ENCODE results near the gene VAPB. TPM values are rescaled to one million over a fixed set of nuclear protein-coding genes. Genes with fewer than 3 reads are reported as not detected.
A peak's percentile ranks its signal among the peaks of the same experiment; 100 is the strongest.

The VAPB gene
- polyA plus RNA-seq, 1 donor (not counting 4 experiments of a cell fraction or from before 2014, with no cell fraction given): 38.0 TPM

DNA sequence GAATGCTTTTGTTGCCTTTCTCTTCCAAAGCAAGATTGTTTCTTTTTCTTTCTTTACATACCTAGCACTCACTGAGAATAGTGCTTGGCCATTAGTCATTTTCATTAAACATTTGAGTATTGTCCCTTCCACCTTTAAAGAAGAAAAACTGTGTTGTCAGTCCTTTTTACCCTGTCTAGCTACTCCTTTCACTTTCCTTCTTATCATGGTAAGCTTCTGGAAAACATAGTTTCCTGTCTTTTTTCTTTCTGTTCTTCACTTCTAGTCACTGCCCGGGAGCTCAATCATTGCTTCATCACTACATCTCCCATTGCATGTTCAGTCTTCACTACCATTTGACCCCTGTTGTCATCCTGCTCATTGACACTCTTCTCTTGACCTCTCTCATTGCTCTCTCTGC is 12.1 kb downstream of the VAPB start:
- Histone ChIP-seq H3K9me1 (ENCODE audit: control insufficient read depth, extremely low read depth, insufficient read depth, low read length) (peaks cover 4% of the 10 kb centered on the region), H3K27me3 (ENCODE audit: control insufficient read depth, extremely low read depth, insufficient read depth, low read length) (no peaks in the 10 kb centered on the region), H3K4me2 (ENCODE audit: control insufficient read depth, extremely low read depth, insufficient read depth, low read depth, low read length) (no peak overlapping the region), H3K36me3 (ENCODE audit: control insufficient read depth in 2 of 2, extremely low read depth in 1 of 2, insufficient read depth in 2 of 2, low read length in 2 of 2) (no peaks in the 10 kb centered on the region), H3K27ac (ENCODE audit: control insufficient read depth, insufficient read depth, low read length) (no peak overlapping the region), H3K79me2 (ENCODE audit: control insufficient read depth, insufficient read depth, low read length) (peaks cover 96% of the 10 kb centered on the region), H4K20me1 (ENCODE audit: control insufficient read depth, extremely low read depth, insufficient read depth, low read length) (peaks cover 15% of the 10 kb centered on the region), H2AFZ (ENCODE audit: control insufficient read depth, low read length) (no peak overlapping the region), H3K9me3 (ENCODE audit: control insufficient read depth, low read depth, low read length) (no peaks in the 10 kb centered on the region), H3K4me1 (ENCODE audit: control insufficient read depth, extremely low read depth, insufficient read depth, low read length) (peaks cover 17% of the 10 kb centered on the region), H3K4me3 (ENCODE audit: control insufficient read depth in 2 of 3, extremely low read depth in 1 of 3, insufficient read depth in 2 of 3, low read depth in 1 of 3, low read length in 3 of 3) (no peak overlapping the region), H3K9ac (ENCODE audit: control insufficient read depth, extremely low read depth, insufficient read depth, low read length) (no peak overlapping the region)
- FAIRE-seq (no peak), DNase-seq (ENCODE audit: low read depth, low spot score) (no peak)
- TF ChIP-seq, protein P1, sequence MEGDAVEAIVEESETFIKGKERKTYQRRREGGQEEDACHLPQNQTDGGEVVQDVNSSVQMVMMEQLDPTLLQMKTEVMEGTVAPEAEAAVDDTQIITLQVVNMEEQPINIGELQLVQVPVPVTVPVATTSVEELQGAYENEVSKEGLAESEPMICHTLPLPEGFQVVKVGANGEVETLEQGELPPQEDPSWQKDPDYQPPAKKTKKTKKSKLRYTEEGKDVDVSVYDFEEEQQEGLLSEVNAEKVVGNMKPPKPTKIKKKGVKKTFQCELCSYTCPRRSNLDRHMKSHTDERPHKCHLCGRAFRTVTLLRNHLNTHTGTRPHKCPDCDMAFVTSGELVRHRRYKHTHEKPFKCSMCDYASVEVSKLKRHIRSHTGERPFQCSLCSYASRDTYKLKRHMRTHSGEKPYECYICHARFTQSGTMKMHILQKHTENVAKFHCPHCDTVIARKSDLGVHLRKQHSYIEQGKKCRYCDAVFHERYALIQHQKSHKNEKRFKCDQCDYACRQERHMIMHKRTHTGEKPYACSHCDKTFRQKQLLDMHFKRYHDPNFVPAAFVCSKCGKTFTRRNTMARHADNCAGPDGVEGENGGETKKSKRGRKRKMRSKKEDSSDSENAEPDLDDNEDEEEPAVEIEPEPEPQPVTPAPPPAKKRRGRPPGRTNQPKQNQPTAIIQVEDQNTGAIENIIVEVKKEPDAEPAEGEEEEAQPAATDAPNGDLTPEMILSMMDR (optimal IDR thresholded peaks at IDR 0.05 in 1 of 3, IDR thresholded peaks at IDR 0.05 in 1 of 3, conservative IDR thresholded peaks at IDR 0.05 in 1 of 3; ENCODE audit: extremely low read depth in 1 of 3, insufficient read depth in 2 of 3, low read length in 3 of 3): no peak
- no peak for TF ChIP-seq EZH2 (IDR thresholded peaks at IDR 0.05; ENCODE audit: low read length)
- dilution Hi-C loops (cut with MboI; ENCODE audit: extremely low pct_ligation_motif_present, low sequenced_read_pairs): no loop called here

DNA sequence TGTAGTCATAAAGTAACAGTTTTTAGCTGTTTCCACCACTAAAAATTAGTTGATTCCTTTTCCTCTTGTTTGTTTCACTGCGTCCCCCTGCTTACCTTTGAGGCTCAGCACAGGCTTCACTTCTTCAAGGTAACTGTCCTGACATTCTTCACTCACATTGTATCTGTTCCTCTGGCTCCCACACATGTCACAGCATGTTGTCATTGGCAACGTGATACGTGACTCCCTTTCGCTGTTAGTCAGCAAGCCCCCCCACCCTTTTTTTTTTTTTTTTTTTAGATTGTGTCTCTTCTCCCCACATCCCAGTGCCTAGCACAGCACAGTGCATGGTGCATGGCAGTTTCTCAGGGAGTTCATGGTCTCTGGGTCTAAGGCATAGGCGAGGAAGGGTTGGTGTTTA is 13.3 kb downstream of the VAPB start:
- H3K4me3 ChIP-seq (ENCODE audit: control insufficient read depth in 2 of 3, extremely low read depth in 1 of 3, insufficient read depth in 2 of 3, low read depth in 1 of 3, low read length in 3 of 3): no peak overlapping the region
- peaks cover 22% of the 10 kb centered on the region for H4K20me1 ChIP-seq (ENCODE audit: control insufficient read depth, extremely low read depth, insufficient read depth, low read length)
- DNase-seq (ENCODE audit: low read depth, low spot score): peak; percentile 40
- peak; percentile 56 for FAIRE-seq
- H3K4me2 ChIP-seq (ENCODE audit: control insufficient read depth, extremely low read depth, insufficient read depth, low read depth, low read length): peak overlapping the region; percentile 51
- no peak overlapping the region for H2AFZ ChIP-seq (ENCODE audit: control insufficient read depth, low read length)
- no peak overlapping the region for H3K9ac ChIP-seq (ENCODE audit: control insufficient read depth, extremely low read depth, insufficient read depth, low read length)
- no peak overlapping the region for H3K27ac ChIP-seq (ENCODE audit: control insufficient read depth, insufficient read depth, low read length)
- TF ChIP-seq, protein P1 (optimal IDR thresholded peaks at IDR 0.05 in 1 of 3, IDR thresholded peaks at IDR 0.05 in 1 of 3, conservative IDR thresholded peaks at IDR 0.05 in 1 of 3; ENCODE audit: extremely low read depth in 1 of 3, insufficient read depth in 2 of 3, low read length in 3 of 3): no peak
- no peak for TF ChIP-seq EZH2 (IDR thresholded peaks at IDR 0.05; ENCODE audit: low read length)
- H3K9me1 ChIP-seq (ENCODE audit: control insufficient read depth, extremely low read depth, insufficient read depth, low read length): peaks cover 4% of the 10 kb centered on the region
- H3K36me3 ChIP-seq (ENCODE audit: control insufficient read depth in 2 of 2, extremely low read depth in 1 of 2, insufficient read depth in 2 of 2, low read length in 2 of 2): no peaks in the 10 kb centered on the region
- peaks cover 29% of the 10 kb centered on the region for H3K4me1 ChIP-seq (ENCODE audit: control insufficient read depth, extremely low read depth, insufficient read depth, low read length)
- H3K79me2 ChIP-seq (ENCODE audit: control insufficient read depth, insufficient read depth, low read length): peaks cover 94% of the 10 kb centered on the region
- no peaks in the 10 kb centered on the region for H3K27me3 ChIP-seq (ENCODE audit: control insufficient read depth, extremely low read depth, insufficient read depth, low read length)
- dilution Hi-C loops (cut with MboI; ENCODE audit: extremely low pct_ligation_motif_present, low sequenced_read_pairs): no loop called here
- H3K9me3 ChIP-seq (ENCODE audit: control insufficient read depth, low read depth, low read length): no peaks in the 10 kb centered on the region
